ENCODE data around the gene CALML6. TPM values are rescaled to one million over a fixed set of nuclear protein-coding genes. Genes with fewer than 3 reads are reported as not detected.

CALML6 gene
- total and polyA plus RNA-seq, 10 of the 15 experiments (the other 5 are each of a cell fraction or from before 2014, with no cell fraction given) = 0.07 to 1.3 (median 0.21) TPM; not detected in 5

- Histone ChIP-seq H3K9me3 (replicated peaks; ENCODE audit: control insufficient read depth, insufficient read depth, low read length) (no peaks in the 10 kb centered on the region), H3K27me3 (replicated peaks in 1 of 2; ENCODE audit: control insufficient read depth in 2 of 2, insufficient read depth in 2 of 2, low read length in 1 of 2) (no peaks in the 10 kb centered on the region), H2AFZ (ENCODE audit: control insufficient read depth, low read depth, low read length) (no peak overlapping the region), H3K4me1 (ENCODE audit: control insufficient read depth, insufficient read depth, low read length) (peaks cover 16% of the 10 kb centered on the region), H3K9ac (ENCODE audit: control insufficient read depth, insufficient read depth, low read length) (no peak overlapping the region), H3K4me2 (ENCODE audit: control insufficient read depth, insufficient read depth) (no peak overlapping the region), H4K20me1 (ENCODE audit: control insufficient read depth, insufficient read depth) (no peaks in the 10 kb centered on the region), H3K27ac (ENCODE audit: control insufficient read depth, insufficient read depth) (no peak overlapping the region), H3K36me3 (ENCODE audit: control insufficient read depth in 2 of 2, insufficient read depth in 2 of 2, low read length in 1 of 2) (no peaks in the 10 kb centered on the region), H3K79me2 (ENCODE audit: control insufficient read depth, insufficient read depth, low read length) (peaks cover 25% of the 10 kb centered on the region), H3K4me3 (no peak overlapping the region)
- 76% methylated on average over 19 of the region's 19 CpGs for WGBS (ENCODE audit: insufficient coverage, insufficient replicate concordance, low lambda C conversion rate, missing lambda C conversion rate)
- ChIA-PET POLR2A (no interaction called here), CTCF (no interaction called here), RAD21 (ENCODE audit: unreplicated experiment) (no interaction called here), SMC1A (ENCODE audit: uncharacterized antibody, unreplicated experiment) (no interaction called here)
- no TSS peak for BruUV-seq (replicated peaks)
- ATAC-seq (no peak), DNase-seq (ENCODE audit: low read depth, low spot score) (no peak), FAIRE-seq (no peak)
- TF ChIP-seq TCF3 (IDR thresholded peaks at IDR 0.05; ENCODE audit: borderline replicate concordance, insufficient read depth, low read depth, low read length) = no peak
- in situ Hi-C loops (cut with MboI) = no loop called here
- intact Hi-C loops (cut with micrococcal nuclease; ENCODE audit: unreplicated experiment) = loop anchor here (5.0 kb wide), 1 partner anchor 116 kb away; the partner anchor contains the start of gene NADK
These were observed 21.6 kb upstream of the CALML6 start for GRCh38 chr1:1893291-1893985.

- no peak overlapping the region for H3K9ac ChIP-seq (ENCODE audit: control insufficient read depth, insufficient read depth, low read length)
- POLR2A ChIA-PET = no interaction called here
- H3K4me1 ChIP-seq (ENCODE audit: control insufficient read depth, insufficient read depth, low read length) = peaks cover 12% of the 10 kb centered on the region
- CTCF ChIA-PET = no interaction called here
- no peaks in the 10 kb centered on the region for H3K9me3 ChIP-seq (replicated peaks; ENCODE audit: control insufficient read depth, insufficient read depth, low read length)
- FAIRE-seq (no peak), ATAC-seq (no peak), DNase-seq (ENCODE audit: low read depth, low spot score) (no peak)
- H3K27me3 ChIP-seq (replicated peaks in 1 of 2; ENCODE audit: control insufficient read depth in 2 of 2, insufficient read depth in 2 of 2, low read length in 1 of 2) = no peaks in the 10 kb centered on the region
- RAD21 ChIA-PET (ENCODE audit: unreplicated experiment) = no interaction called here
- in situ Hi-C loops (cut with MboI) (no loop called here), intact Hi-C loops (cut with micrococcal nuclease; ENCODE audit: unreplicated experiment) (loop anchor here (5.0 kb wide), 1 partner anchor 117 kb away; the partner anchor contains the start of gene NADK)
- H3K27ac ChIP-seq (ENCODE audit: control insufficient read depth, insufficient read depth) = no peak overlapping the region
- H3K79me2 ChIP-seq (ENCODE audit: control insufficient read depth, insufficient read depth, low read length) = peaks cover 20% of the 10 kb centered on the region
- 95% methylated on average over 2 of the region's 2 CpGs for WGBS (ENCODE audit: insufficient coverage, insufficient replicate concordance, low lambda C conversion rate, missing lambda C conversion rate)
- no peak overlapping the region for H3K4me3 ChIP-seq
- BruUV-seq (replicated peaks) = no TSS peak
- H3K4me2 ChIP-seq (ENCODE audit: control insufficient read depth, insufficient read depth) = no peak overlapping the region
- no peaks in the 10 kb centered on the region for H4K20me1 ChIP-seq (ENCODE audit: control insufficient read depth, insufficient read depth)
- no peaks in the 10 kb centered on the region for H3K36me3 ChIP-seq (ENCODE audit: control insufficient read depth in 2 of 2, insufficient read depth in 2 of 2, low read length in 1 of 2)
- SMC1A ChIA-PET (ENCODE audit: uncharacterized antibody, unreplicated experiment) = no interaction called here
- no peak overlapping the region for H2AFZ ChIP-seq (ENCODE audit: control insufficient read depth, low read depth, low read length)
- TF ChIP-seq ESRRA (IDR thresholded peaks at IDR 0.05; ENCODE audit: low read length) = no peak
- TF ChIP-seq EP300 (IDR thresholded peaks at IDR 0.05; ENCODE audit: borderline replicate concordance in 1 of 2, control insufficient read depth in 1 of 2, low read depth in 2 of 2, low read length in 2 of 2) = no peak
- no peak for TF ChIP-seq SP1 (IDR thresholded peaks at IDR 0.05; ENCODE audit: low read depth, low read length)
- TF ChIP-seq ZBTB11 (CRISPR knock-in tag; IDR thresholded peaks at IDR 0.05) = no peak
- no peak for TF ChIP-seq CUX1 (IDR thresholded peaks at IDR 0.05; ENCODE audit: insufficient replicate concordance, low read depth, low read length)
- TF ChIP-seq KDM1A (IDR thresholded peaks at IDR 0.05; ENCODE audit: borderline replicate concordance) = no peak
These were observed 21.1 kb upstream of the CALML6 start for GRCh38 chr1:1893997-1894353.

Measured in GM12878 (cell line).